HepG2 (cell line): ENCODE measurements around the gene DYNC2I2. TPM values are rescaled to one million over a fixed set of nuclear protein-coding genes. Genes with fewer than 3 reads are reported as not detected.

Experiments
- MEIS2 ChIP-seq: sonication (generic); formaldehyde crosslinking; IDR thresholded peaks from 2 replicates; pipeline ENCODE4 v1.9.0; 2021; ENCODE audit warnings: mild to moderate bottlenecking, missing genetic modification reagents
- ZFP37 ChIP-seq: sonication (generic); formaldehyde crosslinking; IDR thresholded peaks from 2 replicates; pipeline ENCODE4 v1.4.0; 2020; ENCODE audit warnings: missing genetic modification reagents, borderline replicate concordance
- ZFP90 ChIP-seq: sonication (generic); formaldehyde crosslinking; IDR thresholded peaks from 2 replicates; pipeline ENCODE4 v1.8.0; 2022; ENCODE audit warnings: missing genetic modification reagents, mild to moderate bottlenecking, inconsistent platforms, borderline replicate concordance
- ZNF644 ChIP-seq: IDR thresholded peaks from 2 replicates; pipeline ENCODE4 v1.6.1; 2016; ENCODE audit warnings: low read depth
- polyA plus RNA-seq, 8 experiments: library from polyadenylated mRNA; depleted of rRNA in 3 of 8; stranded (reverse) in 7 of 8; unstranded in 1 of 8; fragments of >200 nt; fragmentation: Illumina TruSeq in 4 of 8; extraction: Trizol in 4 of 8; gene quantifications; 2 replicates each; pipeline versions ENCODE4 v1.2.1 to v1.2.3, GENCODE V29; 2011 to 2016; ENCODE audit warnings: low read depth in 4 of 8, missing spikeins in 1 of 8, mixed read lengths in 1 of 8; ENCODE audit not compliant: insufficient read depth in 1 of 8
- total RNA-seq, 5 experiments: library from RNA; depleted of rRNA; stranded (reverse); fragments of >200 nt; fragmentation: Illumina TruSeq; extraction: Trizol; gene quantifications; 2 replicates each; pipeline ENCODE4 v1.2.3, GENCODE V29; 2016; ENCODE audit warnings: low read depth in 1 of 5
- TF ChIP-seq, protein P1 (sequence below): sonication (generic); formaldehyde crosslinking; conservative IDR thresholded peaks from 2 replicates; pipeline ENCODE4 v1.4.0; 2020; ENCODE audit warnings: mild to moderate bottlenecking, missing genetic modification reagents, moderate library complexity
- TF ChIP-seq, protein P2 (sequence below), 2 experiments: sonication (generic) in 1 of 2; formaldehyde crosslinking in 1 of 2; IDR thresholded peaks; 2 replicates each; pipeline versions ENCODE4 v1.6.1 to v1.9.0; 2014 to 2022; ENCODE audit warnings: antibody characterized with exemption in 1 of 2, borderline replicate concordance in 1 of 2, inconsistent platforms in 1 of 2, low read depth in 1 of 2, missing genetic modification reagents in 1 of 2
- TF ChIP-seq, protein P3 (sequence below): sonication (generic); formaldehyde crosslinking; IDR thresholded peaks from one replicate; pipeline ENCODE4 v1.5.1; 2020; ENCODE audit warnings: mild to moderate bottlenecking, missing genetic modification reagents; ENCODE audit errors: not compliant biosample characterization

The DYNC2I2 gene
- total and polyA plus RNA-seq, 2 of the 13 experiments (the other 11 are each of a cell fraction or from before 2014, with no cell fraction given) = 13.7 to 40.2 TPM

DNA sequence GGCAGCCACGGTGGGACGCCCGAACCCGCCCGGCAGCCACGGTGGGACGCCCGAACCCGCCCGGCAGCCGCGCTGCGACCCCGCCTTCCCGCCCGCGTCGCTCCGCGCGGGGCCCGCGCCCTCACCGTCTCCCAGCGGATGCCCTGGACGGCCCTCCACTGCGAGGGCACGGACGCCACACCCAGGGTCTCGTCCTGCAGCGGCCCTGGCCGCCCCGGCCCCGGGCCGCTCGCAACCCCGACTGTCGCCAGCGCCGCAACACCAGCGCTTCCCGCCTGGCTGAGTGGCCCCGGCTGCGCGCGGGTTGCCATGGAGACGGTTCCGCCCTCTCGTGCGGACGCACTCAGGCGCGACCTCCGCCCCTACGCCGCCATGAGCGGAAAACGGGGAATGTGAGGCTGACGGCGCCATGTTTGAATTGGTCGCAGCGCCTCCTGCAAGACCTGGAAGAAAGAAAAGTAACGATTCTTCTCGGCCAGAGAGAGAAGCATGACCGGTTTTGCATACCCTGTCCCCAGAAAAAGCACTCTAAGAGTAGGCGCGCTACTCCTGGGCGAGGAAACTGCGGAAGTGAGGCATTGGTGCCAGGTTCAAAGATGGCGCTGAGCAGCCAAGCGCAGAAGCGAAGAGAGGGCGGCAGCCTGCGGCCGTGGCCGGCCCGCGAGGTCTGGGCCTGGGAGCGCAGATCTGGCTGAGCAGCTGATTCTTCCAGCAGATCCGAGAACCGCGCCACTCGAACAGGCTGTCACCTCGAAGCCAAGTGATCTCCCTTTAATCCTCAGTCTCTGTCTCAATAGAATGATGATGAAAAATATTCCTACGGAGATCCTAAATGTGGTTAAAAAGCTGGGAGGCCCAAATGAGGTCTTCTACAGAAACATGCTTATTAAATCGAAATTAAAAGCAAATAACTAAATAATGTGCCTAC, at the start of gene DYNC2I2 (continued):
- TF ChIP-seq, protein P1, sequence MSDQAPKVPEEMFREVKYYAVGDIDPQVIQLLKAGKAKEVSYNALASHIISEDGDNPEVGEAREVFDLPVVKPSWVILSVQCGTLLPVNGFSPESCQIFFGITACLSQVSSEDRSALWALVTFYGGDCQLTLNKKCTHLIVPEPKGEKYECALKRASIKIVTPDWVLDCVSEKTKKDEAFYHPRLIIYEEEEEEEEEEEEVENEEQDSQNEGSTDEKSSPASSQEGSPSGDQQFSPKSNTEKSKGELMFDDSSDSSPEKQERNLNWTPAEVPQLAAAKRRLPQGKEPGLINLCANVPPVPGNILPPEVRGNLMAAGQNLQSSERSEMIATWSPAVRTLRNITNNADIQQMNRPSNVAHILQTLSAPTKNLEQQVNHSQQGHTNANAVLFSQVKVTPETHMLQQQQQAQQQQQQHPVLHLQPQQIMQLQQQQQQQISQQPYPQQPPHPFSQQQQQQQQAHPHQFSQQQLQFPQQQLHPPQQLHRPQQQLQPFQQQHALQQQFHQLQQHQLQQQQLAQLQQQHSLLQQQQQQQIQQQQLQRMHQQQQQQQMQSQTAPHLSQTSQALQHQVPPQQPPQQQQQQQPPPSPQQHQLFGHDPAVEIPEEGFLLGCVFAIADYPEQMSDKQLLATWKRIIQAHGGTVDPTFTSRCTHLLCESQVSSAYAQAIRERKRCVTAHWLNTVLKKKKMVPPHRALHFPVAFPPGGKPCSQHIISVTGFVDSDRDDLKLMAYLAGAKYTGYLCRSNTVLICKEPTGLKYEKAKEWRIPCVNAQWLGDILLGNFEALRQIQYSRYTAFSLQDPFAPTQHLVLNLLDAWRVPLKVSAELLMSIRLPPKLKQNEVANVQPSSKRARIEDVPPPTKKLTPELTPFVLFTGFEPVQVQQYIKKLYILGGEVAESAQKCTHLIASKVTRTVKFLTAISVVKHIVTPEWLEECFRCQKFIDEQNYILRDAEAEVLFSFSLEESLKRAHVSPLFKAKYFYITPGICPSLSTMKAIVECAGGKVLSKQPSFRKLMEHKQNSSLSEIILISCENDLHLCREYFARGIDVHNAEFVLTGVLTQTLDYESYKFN = peak; percentile 68
- TF ChIP-seq, protein P2, sequence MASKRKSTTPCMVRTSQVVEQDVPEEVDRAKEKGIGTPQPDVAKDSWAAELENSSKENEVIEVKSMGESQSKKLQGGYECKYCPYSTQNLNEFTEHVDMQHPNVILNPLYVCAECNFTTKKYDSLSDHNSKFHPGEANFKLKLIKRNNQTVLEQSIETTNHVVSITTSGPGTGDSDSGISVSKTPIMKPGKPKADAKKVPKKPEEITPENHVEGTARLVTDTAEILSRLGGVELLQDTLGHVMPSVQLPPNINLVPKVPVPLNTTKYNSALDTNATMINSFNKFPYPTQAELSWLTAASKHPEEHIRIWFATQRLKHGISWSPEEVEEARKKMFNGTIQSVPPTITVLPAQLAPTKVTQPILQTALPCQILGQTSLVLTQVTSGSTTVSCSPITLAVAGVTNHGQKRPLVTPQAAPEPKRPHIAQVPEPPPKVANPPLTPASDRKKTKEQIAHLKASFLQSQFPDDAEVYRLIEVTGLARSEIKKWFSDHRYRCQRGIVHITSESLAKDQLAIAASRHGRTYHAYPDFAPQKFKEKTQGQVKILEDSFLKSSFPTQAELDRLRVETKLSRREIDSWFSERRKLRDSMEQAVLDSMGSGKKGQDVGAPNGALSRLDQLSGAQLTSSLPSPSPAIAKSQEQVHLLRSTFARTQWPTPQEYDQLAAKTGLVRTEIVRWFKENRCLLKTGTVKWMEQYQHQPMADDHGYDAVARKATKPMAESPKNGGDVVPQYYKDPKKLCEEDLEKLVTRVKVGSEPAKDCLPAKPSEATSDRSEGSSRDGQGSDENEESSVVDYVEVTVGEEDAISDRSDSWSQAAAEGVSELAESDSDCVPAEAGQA (IDR thresholded peaks at IDR 0.05; ENCODE audit: low read depth) = peak; percentile 98
- TF ChIP-seq, protein P2 (CRISPR knock-in tag; IDR thresholded peaks at IDR 0.05; ENCODE audit: borderline replicate concordance) = no peak
- TF ChIP-seq ZFP90 (CRISPR knock-in tag) (peak; percentile 72; the same call in 1 of the 2 replicates), ZNF644 (CRISPR knock-in tag) (no peak), MEIS2 (CRISPR knock-in tag) (no peak), ZFP37 (0 out of 2 replicates have a peak, but pooled peaks have one; percentile 64)
- TF ChIP-seq, protein P3, sequence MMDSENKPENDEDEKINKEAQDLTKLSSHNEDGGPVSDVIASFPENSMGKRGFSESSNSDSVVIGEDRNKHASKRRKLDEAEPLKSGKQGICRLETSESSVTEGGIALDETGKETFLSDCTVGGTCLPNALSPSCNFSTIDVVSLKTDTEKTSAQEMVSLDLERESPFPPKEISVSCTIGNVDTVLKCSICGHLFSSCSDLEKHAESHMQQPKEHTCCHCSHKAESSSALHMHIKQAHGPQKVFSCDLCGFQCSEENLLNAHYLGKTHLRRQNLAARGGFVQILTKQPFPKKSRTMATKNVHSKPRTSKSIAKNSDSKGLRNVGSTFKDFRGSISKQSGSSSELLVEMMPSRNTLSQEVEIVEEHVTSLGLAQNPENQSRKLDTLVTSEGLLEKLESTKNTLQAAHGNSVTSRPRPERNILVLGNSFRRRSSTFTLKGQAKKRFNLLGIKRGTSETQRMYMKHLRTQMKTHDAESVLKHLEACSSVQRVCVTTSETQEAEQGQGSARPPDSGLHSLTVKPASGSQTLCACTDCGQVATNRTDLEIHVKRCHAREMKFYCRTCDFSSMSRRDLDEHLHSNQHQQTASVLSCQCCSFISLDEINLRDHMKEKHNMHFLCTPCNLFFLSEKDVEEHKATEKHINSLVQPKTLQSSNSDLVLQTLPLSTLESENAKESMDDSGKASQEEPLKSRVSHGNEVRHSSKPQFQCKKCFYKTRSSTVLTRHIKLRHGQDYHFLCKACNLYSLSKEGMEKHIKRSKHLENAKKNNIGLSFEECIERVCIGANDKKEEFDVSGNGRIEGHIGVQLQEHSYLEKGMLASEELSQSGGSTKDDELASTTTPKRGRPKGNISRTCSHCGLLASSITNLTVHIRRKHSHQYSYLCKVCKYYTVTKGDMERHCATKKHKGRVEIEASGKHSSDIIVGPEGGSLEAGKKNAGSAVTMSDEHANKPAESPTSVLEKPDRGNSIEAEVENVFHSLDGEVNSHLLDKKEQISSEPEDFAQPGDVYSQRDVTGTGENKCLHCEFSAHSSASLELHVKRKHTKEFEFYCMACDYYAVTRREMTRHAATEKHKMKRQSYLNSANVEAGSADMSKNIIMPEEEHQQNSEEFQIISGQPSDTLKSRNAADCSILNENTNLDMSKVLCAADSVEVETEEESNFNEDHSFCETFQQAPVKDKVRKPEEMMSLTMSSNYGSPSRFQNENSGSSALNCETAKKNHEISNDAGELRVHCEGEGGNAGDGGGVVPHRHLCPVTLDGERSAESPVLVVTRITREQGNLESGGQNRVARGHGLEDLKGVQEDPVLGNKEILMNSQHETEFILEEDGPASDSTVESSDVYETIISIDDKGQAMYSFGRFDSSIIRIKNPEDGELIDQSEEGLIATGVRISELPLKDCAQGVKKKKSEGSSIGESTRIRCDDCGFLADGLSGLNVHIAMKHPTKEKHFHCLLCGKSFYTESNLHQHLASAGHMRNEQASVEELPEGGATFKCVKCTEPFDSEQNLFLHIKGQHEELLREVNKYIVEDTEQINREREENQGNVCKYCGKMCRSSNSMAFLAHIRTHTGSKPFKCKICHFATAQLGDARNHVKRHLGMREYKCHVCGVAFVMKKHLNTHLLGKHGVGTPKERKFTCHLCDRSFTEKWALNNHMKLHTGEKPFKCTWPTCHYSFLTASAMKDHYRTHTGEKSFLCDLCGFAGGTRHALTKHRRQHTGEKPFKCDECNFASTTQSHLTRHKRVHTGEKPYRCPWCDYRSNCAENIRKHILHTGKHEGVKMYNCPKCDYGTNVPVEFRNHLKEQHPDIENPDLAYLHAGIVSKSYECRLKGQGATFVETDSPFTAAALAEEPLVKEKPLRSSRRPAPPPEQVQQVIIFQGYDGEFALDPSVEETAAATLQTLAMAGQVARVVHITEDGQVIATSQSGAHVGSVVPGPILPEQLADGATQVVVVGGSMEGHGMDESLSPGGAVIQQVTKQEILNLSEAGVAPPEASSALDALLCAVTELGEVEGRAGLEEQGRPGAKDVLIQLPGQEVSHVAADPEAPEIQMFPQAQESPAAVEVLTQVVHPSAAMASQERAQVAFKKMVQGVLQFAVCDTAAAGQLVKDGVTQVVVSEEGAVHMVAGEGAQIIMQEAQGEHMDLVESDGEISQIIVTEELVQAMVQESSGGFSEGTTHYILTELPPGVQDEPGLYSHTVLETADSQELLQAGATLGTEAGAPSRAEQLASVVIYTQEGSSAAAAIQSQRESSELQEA (CRISPR knock-in tag) = peak; percentile 72
